BLaER1 (cell line): Measurements from ENCODE around the gene GNB3.
A peak's percentile ranks its signal among the peaks of the same experiment; 100 is the strongest.

Experiments
- H3K27ac ChIP-seq: shearing (Covaris generic); formaldehyde crosslinking; 2 replicates; pipeline ENCODE4 v1.8.1; 2022
- H3K27me3 ChIP-seq: shearing (Covaris generic); formaldehyde crosslinking; 2 replicates; pipeline ENCODE4 v1.8.1; 2022
- H3K36me3 ChIP-seq: shearing (Covaris generic); formaldehyde crosslinking; 2 replicates; pipeline ENCODE4 v1.8.1; 2022
- H3K4me1 ChIP-seq: shearing (Covaris generic); formaldehyde crosslinking; 2 replicates; pipeline ENCODE4 v1.8.1; 2022
- H3K4me2 ChIP-seq: shearing (Covaris generic); formaldehyde crosslinking; 2 replicates; pipeline ENCODE4 v1.8.1; 2022
- H3K4me3 ChIP-seq: shearing (Covaris generic); formaldehyde crosslinking; 2 replicates; pipeline ENCODE4 v1.8.1; 2022
- H3K9ac ChIP-seq: shearing (Covaris generic); formaldehyde crosslinking; 2 replicates; pipeline ENCODE4 v1.8.1; 2022
- H3K9me3 ChIP-seq: shearing (Covaris generic); formaldehyde crosslinking; 2 replicates; pipeline ENCODE4 v1.8.1; 2022
- H4K20me1 ChIP-seq: shearing (Covaris generic); formaldehyde crosslinking; 2 replicates; pipeline ENCODE4 v1.8.1; 2022
- Cebpa-rat ChIP-seq: shearing (Covaris generic); IDR thresholded peaks from 2 replicates; pipeline ENCODE4 v1.8.1; 2022

GNB3 gene

GRCh38 chr12:6847676-6848075 lies 7.0 kb downstream of the GNB3 start:
- H3K36me3 ChIP-seq = peaks cover 55% of the 10 kb centered on the region

GRCh38 chr12:6849427-6849826 lies 8.7 kb downstream of the GNB3 start:
- Histone ChIP-seq H4K20me1 (0 out of 2 replicates have a peak, but pooled peaks cover 14% of the 10 kb centered on the region), H3K27ac (no peak overlapping the region), H3K9me3 (no peaks in the 10 kb centered on the region), H3K27me3 (no peaks in the 10 kb centered on the region), H3K4me3 (peak overlapping the region; percentile 72), H3K9ac (peak overlapping the region; percentile 83), H3K4me1 (peaks cover 41% of the 10 kb centered on the region), H3K4me2 (peak overlapping the region; percentile 93), H3K36me3 (peaks cover 55% of the 10 kb centered on the region)
- TF ChIP-seq Cebpa-rat = no peak

More at GRCh38 chr12:6847676-6848075, 7.0 kb downstream of the GNB3 start:
- Histone ChIP-seq H3K4me1 (peaks cover 25% of the 10 kb centered on the region), H3K4me3 (no peak overlapping the region), H4K20me1 (no peaks in the 10 kb centered on the region), H3K27me3 (no peaks in the 10 kb centered on the region), H3K9me3 (no peaks in the 10 kb centered on the region), H3K27ac (no peak overlapping the region), H3K9ac (0 out of 2 replicates have a peak overlapping the region, but pooled peaks have one; percentile 11), H3K4me2 (no peak overlapping the region)
- no peak for TF ChIP-seq Cebpa-rat

- 0 out of 2 replicates have a peak, but pooled peaks cover 16% of the 10 kb centered on the region for H4K20me1 ChIP-seq
- H3K36me3 ChIP-seq = peaks cover 55% of the 10 kb centered on the region
- peak overlapping the region; percentile 72 for H3K4me3 ChIP-seq
- TF ChIP-seq Cebpa-rat = no peak
- H3K9me3 ChIP-seq = no peaks in the 10 kb centered on the region
- peak overlapping the region; percentile 83 for H3K9ac ChIP-seq
- H3K27ac ChIP-seq = peak overlapping the region; percentile 79; the same call in 1 of the 2 replicates
- peaks cover 41% of the 10 kb centered on the region for H3K4me1 ChIP-seq
- peak overlapping the region; percentile 93 for H3K4me2 ChIP-seq
- H3K27me3 ChIP-seq = no peaks in the 10 kb centered on the region
Measured at GRCh38 chr12:6849976-6850560, 9.3 kb downstream of the GNB3 start.

GRCh38 chr12:6850796-6851152 lies 10.0 kb downstream of the GNB3 start:
- peak overlapping the region; percentile 72 for H3K4me3 ChIP-seq
- peaks cover 55% of the 10 kb centered on the region for H3K36me3 ChIP-seq
- H3K9ac ChIP-seq = peak overlapping the region; percentile 83
- H3K4me1 ChIP-seq = peaks cover 41% of the 10 kb centered on the region
- H3K4me2 ChIP-seq = peak overlapping the region; percentile 93
- TF ChIP-seq Cebpa-rat = no peak
- H4K20me1 ChIP-seq = 0 out of 2 replicates have a peak, but pooled peaks cover 16% of the 10 kb centered on the region
- H3K9me3 ChIP-seq = no peaks in the 10 kb centered on the region
- H3K27ac ChIP-seq = peak overlapping the region; percentile 79
- H3K27me3 ChIP-seq = no peaks in the 10 kb centered on the region

- no peak for TF ChIP-seq Cebpa-rat
- H3K27ac ChIP-seq = peak within 1 kb of the TSS; percentile 85
- H3K4me2 ChIP-seq = peak within 1 kb of the TSS; percentile 93
- H4K20me1 ChIP-seq = 0 out of 2 replicates have a peak, but pooled peaks cover 16% of the 10 kb centered on the region
- H3K36me3 ChIP-seq = peaks cover 55% of the 10 kb centered on the region
- H3K27me3 ChIP-seq = no peaks in the 10 kb centered on the region
- peak within 1 kb of the TSS; percentile 83 for H3K9ac ChIP-seq
- H3K4me1 ChIP-seq = peaks cover 41% of the 10 kb centered on the region
- no peaks in the 10 kb centered on the region for H3K9me3 ChIP-seq
- H3K4me3 ChIP-seq = peak within 1 kb of the TSS; percentile 72
Measured at GRCh38 chr12:6851153-6851920, 10.6 kb downstream of the GNB3 start, which contains the start of gene CDCA3. Gene CDCA3 (minus strand): TSS chr12:6851286. CDS start chr12:6850952, 334 bp downstream.

- H3K4me3 ChIP-seq = peak within 1 kb of the TSS; percentile 72
- no peaks in the 10 kb centered on the region for H3K27me3 ChIP-seq
- H3K27ac ChIP-seq = peak within 1 kb of the TSS; percentile 85
- no peak for TF ChIP-seq Cebpa-rat
- peaks cover 55% of the 10 kb centered on the region for H3K36me3 ChIP-seq
- 0 out of 2 replicates have a peak, but pooled peaks cover 16% of the 10 kb centered on the region for H4K20me1 ChIP-seq
- H3K9me3 ChIP-seq = no peaks in the 10 kb centered on the region
- peaks cover 41% of the 10 kb centered on the region for H3K4me1 ChIP-seq
- H3K9ac ChIP-seq = peak within 1 kb of the TSS; percentile 83
- H3K4me2 ChIP-seq = peak within 1 kb of the TSS; percentile 94
Measured at GRCh38 chr12:6851921-6852650, 11.4 kb downstream of the GNB3 start, which contains the start of gene USP5. Gene USP5 (plus strand): TSS chr12:6852150. CDS start chr12:6852180, 30 bp downstream.

GRCh38 chr12:6852651-6853354 lies 12.1 kb downstream of the GNB3 start:
- Histone ChIP-seq H3K9ac (peak overlapping the region; percentile 77), H3K4me1 (peaks cover 41% of the 10 kb centered on the region), H3K4me2 (peak overlapping the region; percentile 94), H3K9me3 (no peaks in the 10 kb centered on the region), H3K27me3 (no peaks in the 10 kb centered on the region), H3K4me3 (peak overlapping the region; percentile 72), H3K27ac (peak overlapping the region; percentile 48), H4K20me1 (0 out of 2 replicates have a peak, but pooled peaks cover 16% of the 10 kb centered on the region), H3K36me3 (peaks cover 55% of the 10 kb centered on the region)
- TF ChIP-seq Cebpa-rat = no peak

- peaks cover 55% of the 10 kb centered on the region for H3K36me3 ChIP-seq
Measured at GRCh38 chr12:6853626-6854025, 12.9 kb downstream of the GNB3 start.

GRCh38 chr12:6854036-6854435 lies 13.3 kb downstream of the GNB3 start:
- no peak overlapping the region for H3K27ac ChIP-seq
- no peak overlapping the region for H3K4me3 ChIP-seq
- TF ChIP-seq Cebpa-rat = no peak
- peaks cover 55% of the 10 kb centered on the region for H3K36me3 ChIP-seq
- H3K9me3 ChIP-seq = no peaks in the 10 kb centered on the region
- H4K20me1 ChIP-seq = 0 out of 2 replicates have a peak, but pooled peaks cover 16% of the 10 kb centered on the region
- peak overlapping the region; percentile 77; the same call in 1 of the 2 replicates for H3K9ac ChIP-seq
- H3K4me1 ChIP-seq = peaks cover 35% of the 10 kb centered on the region
- H3K4me2 ChIP-seq = peak overlapping the region; percentile 94
- no peaks in the 10 kb centered on the region for H3K27me3 ChIP-seq

More at GRCh38 chr12:6853626-6854025, 12.9 kb downstream of the GNB3 start:
- Histone ChIP-seq H3K4me3 (peak overlapping the region; percentile 72; the same call in 1 of the 2 replicates), H3K9ac (peak overlapping the region; percentile 77), H4K20me1 (0 out of 2 replicates have a peak, but pooled peaks cover 16% of the 10 kb centered on the region), H3K4me2 (peak overlapping the region; percentile 94), H3K9me3 (no peaks in the 10 kb centered on the region), H3K27me3 (no peaks in the 10 kb centered on the region), H3K27ac (peak overlapping the region; percentile 48), H3K4me1 (peaks cover 40% of the 10 kb centered on the region)
- TF ChIP-seq Cebpa-rat = no peak
